Stimulated activated CD4-positive, alpha-beta T cell treated with anti-CD3 and anti-CD28 coated beads, Interleukin-4, amount 100 ng/mL, for 48 hours (primary cell): Measurements from ENCODE around the gene C4B.

ENCODE experiments used
- DNase-seq, 2 donors: peaks; one replicate each; pipeline ENCODE4 v3.0.0-alpha.2; 2020; ENCODE audit warnings: low read depth in 2 of 2

The C4B gene

GRCh38 chr6:32081168-32081990 lies 66.8 kb downstream of the C4B start:
- no peak for DNase-seq

DNA sequence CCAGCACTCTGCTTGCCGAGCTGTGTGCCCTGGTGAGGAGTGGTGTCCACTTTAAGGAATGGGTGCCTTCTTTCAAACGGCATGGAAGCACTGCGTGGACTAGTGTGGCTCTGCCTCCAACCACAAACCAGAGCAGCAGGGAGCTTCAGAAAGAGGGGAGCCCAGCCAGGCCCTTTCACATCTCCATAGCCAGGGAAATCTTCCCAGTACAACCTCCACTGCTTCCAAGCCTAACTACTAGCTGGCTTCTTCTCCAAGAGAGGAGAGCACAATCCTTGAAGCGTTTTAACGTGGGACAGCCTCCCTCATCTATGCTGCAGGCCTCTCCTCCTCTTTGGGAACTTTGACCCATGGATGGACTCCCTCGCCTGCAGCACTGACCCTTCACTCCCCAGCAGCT lies 67.9 kb downstream of the C4B start:
- DNase-seq = no peak

DNA sequence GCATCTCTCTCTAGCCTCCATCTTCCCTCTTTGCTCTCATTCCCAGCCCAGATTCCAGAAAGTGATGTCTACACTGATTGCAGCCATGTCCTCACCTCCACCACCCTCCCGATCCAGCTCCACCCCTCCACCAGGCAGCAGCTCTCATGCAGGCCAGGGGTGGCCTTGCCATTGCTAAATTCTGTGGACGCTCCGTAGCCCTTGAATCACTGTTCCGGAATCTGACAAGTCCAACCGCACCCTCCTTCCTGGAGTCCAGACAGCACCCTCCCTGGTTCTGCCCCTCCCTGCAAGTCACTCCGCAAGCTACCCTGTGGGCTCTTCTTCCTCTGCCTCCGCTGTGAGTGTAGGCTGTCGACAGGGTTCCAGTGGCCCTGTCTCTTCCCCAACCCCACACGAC lies 68.3 kb downstream of the C4B start:
- no peak for DNase-seq

GRCh38 chr6:32083812-32084768 lies 69.5 kb downstream of the C4B start:
- no peak for DNase-seq

DNA sequence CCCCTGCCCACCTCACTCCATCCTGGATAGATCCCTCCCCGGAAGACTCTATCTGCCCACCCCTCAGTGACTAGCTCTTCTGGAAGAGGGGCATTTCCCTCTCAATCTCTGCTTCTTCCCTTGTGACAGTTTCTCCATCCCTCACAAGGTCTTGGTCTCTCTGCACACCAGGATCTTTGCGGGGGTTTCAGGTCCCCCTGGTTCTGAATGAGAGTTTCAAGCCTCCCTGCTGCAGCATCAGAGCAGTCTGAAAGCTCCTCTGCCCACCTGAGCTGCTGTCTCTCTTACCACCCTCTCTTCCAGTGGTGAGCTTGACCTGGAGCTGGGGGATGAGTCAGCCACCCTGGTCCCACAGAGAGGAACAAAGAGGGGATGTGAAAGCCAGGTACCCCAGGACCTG lies 70.2 kb downstream of the C4B start:
- no peak for DNase-seq
